ENCODE measurements around the gene ADAD1. TPM values are rescaled to one million over a fixed set of nuclear protein-coding genes. Genes with fewer than 3 reads are reported as not detected.
A peak's percentile ranks its signal among the peaks of the same experiment; 100 is the strongest.

The ADAD1 gene
- total RNA-seq = under 0.01 TPM in 1 of 2 replicates, not detected in the other

DNA sequence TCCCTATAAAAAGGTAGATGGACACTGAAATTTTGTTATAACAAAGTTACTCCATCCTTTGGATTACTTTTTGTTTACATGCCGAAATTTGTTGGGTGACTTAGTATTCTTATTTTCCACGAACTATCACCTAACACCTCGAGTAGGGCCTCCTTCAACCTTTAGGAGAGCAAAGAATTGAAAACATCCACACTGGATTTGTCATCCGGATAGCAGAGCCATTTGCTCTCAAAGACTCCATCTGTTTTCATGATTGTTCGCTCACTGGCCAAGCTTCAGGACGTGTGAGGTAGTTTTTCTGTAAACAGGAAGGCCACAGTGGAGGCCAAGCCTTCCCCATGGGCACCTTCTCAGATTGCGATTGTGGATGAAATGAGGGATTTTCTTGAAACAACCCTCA lies at the start of gene ADAD1:
Gene ADAD1 (plus strand): TSS at position 301 of the 400 bp plus-strand sequence. CDS start 1,059 bp downstream, outside the sequence.
- H3K27me3 ChIP-seq (ENCODE audit: control insufficient read depth, insufficient read depth, low read length) = no peaks in the 10 kb centered on the region
- no peaks in the 10 kb centered on the region for H3K36me3 ChIP-seq (ENCODE audit: control insufficient read depth, insufficient read depth, low read length)
- FAIRE-seq = no peak
- no peak within 1 kb of the TSS for H3K4me3 ChIP-seq (ENCODE audit: low read depth, low read length)
- no peak for DNase-seq (ENCODE audit: low read depth)
- TF ChIP-seq, protein P1, sequence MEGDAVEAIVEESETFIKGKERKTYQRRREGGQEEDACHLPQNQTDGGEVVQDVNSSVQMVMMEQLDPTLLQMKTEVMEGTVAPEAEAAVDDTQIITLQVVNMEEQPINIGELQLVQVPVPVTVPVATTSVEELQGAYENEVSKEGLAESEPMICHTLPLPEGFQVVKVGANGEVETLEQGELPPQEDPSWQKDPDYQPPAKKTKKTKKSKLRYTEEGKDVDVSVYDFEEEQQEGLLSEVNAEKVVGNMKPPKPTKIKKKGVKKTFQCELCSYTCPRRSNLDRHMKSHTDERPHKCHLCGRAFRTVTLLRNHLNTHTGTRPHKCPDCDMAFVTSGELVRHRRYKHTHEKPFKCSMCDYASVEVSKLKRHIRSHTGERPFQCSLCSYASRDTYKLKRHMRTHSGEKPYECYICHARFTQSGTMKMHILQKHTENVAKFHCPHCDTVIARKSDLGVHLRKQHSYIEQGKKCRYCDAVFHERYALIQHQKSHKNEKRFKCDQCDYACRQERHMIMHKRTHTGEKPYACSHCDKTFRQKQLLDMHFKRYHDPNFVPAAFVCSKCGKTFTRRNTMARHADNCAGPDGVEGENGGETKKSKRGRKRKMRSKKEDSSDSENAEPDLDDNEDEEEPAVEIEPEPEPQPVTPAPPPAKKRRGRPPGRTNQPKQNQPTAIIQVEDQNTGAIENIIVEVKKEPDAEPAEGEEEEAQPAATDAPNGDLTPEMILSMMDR (IDR thresholded peaks at IDR 0.05; ENCODE audit: insufficient read depth, low read length, severe bottlenecking) = no peak

DNA sequence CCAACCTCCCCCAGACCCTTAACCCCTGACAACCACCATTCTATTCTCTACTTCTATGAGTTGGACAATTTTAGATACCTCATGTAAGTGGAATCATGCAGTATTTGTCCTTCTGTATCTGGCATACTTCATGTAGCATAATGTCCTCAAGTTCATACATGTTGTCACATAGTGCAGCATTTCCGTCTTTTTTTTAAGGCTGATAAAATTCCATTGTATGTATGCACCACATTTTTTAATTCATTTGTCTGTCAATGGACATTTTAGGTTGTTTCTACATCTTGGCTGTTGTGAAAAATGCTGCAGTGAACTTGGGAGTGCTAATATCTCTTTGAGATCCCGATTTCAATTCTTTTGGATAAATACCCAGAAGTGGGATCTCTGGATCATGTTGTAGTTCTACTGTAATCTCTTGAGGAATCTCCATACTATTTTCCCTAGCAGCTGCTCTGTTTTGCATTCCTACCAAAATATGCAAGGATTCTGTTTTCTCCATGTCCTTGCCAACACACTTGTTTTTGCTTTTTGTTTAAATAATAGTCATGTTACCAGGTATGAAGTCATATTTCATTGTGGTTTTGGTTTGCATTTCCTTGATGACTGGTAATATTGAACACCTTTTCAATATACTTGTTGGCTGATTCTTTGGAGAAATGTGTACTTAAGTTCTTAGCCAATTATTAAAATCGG lies 48.8 kb upstream of the ADAD1 start:
- Histone ChIP-seq H3K36me3 (ENCODE audit: control insufficient read depth, insufficient read depth, low read length) (peaks cover 2% of the 10 kb centered on the region), H3K27me3 (ENCODE audit: control insufficient read depth, insufficient read depth, low read length) (no peaks in the 10 kb centered on the region), H3K4me3 (ENCODE audit: low read depth, low read length) (no peak overlapping the region)
- FAIRE-seq (no peak), DNase-seq (ENCODE audit: low read depth) (peak; percentile 85)
- TF ChIP-seq, protein P1 (IDR thresholded peaks at IDR 0.05; ENCODE audit: insufficient read depth, low read length, severe bottlenecking) = no peak

GRCh38 chr4:122331195-122331594 lies 47.6 kb upstream of the ADAD1 start:
- H3K36me3 ChIP-seq (ENCODE audit: control insufficient read depth, insufficient read depth, low read length) = peaks cover 2% of the 10 kb centered on the region
- FAIRE-seq (no peak), DNase-seq (ENCODE audit: low read depth) (no peak)
- no peak overlapping the region for H3K4me3 ChIP-seq (ENCODE audit: low read depth, low read length)
- TF ChIP-seq, protein P1 (IDR thresholded peaks at IDR 0.05; ENCODE audit: insufficient read depth, low read length, severe bottlenecking) = no peak
- H3K27me3 ChIP-seq (ENCODE audit: control insufficient read depth, insufficient read depth, low read length) = no peaks in the 10 kb centered on the region

GRCh38 chr4:122334828-122335227 lies 44.0 kb upstream of the ADAD1 start:
- DNase-seq (ENCODE audit: low read depth) = no peak
- H3K4me3 ChIP-seq (ENCODE audit: low read depth, low read length) = no peak overlapping the region
- TF ChIP-seq, protein P1 (IDR thresholded peaks at IDR 0.05; ENCODE audit: insufficient read depth, low read length, severe bottlenecking) = no peak
- H3K36me3 ChIP-seq (ENCODE audit: control insufficient read depth, insufficient read depth, low read length) = peaks cover 2% of the 10 kb centered on the region
- no peak for FAIRE-seq
- no peaks in the 10 kb centered on the region for H3K27me3 ChIP-seq (ENCODE audit: control insufficient read depth, insufficient read depth, low read length)

DNA sequence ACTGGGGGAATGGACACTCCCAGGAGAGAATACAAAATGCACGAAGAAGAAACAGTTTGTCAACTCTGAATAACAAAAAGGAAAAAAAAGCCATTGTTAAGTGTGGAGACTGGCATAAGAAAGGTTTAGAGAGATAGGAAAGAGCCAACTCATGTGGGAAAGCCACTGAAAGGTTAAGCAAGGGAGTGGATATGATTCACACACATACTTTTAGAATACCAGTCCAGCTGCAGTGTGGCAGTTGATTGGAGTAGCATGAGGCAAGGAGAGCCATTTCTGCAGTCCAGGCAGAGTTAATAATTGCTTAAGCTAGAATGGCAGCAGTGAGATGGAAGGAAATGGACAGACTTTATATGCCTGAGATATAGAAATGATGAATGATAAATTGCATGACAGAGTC lies 36.9 kb upstream of the ADAD1 start:
- DNase-seq (ENCODE audit: low read depth) (peak; percentile 79), FAIRE-seq (no peak)
- no peaks in the 10 kb centered on the region for H3K27me3 ChIP-seq (ENCODE audit: control insufficient read depth, insufficient read depth, low read length)
- H3K4me3 ChIP-seq (ENCODE audit: low read depth, low read length) = no peak overlapping the region
- TF ChIP-seq, protein P1 (IDR thresholded peaks at IDR 0.05; ENCODE audit: insufficient read depth, low read length, severe bottlenecking) = no peak
- peaks cover 2% of the 10 kb centered on the region for H3K36me3 ChIP-seq (ENCODE audit: control insufficient read depth, insufficient read depth, low read length)

- H3K36me3 ChIP-seq (ENCODE audit: control insufficient read depth, insufficient read depth, low read length) = peaks cover 3% of the 10 kb centered on the region
- FAIRE-seq = no peak
- TF ChIP-seq, protein P1 (IDR thresholded peaks at IDR 0.05; ENCODE audit: insufficient read depth, low read length, severe bottlenecking) = no peak
These were observed 32.8 kb upstream of the ADAD1 start for GRCh38 chr4:122346036-122346435.

More at GRCh38 chr4:122346036-122346435, 32.8 kb upstream of the ADAD1 start:
- DNase-seq (ENCODE audit: low read depth) = no peak
- H3K4me3 ChIP-seq (ENCODE audit: low read depth, low read length) = no peak overlapping the region
- no peaks in the 10 kb centered on the region for H3K27me3 ChIP-seq (ENCODE audit: control insufficient read depth, insufficient read depth, low read length)

All from bronchial epithelial cell (primary cell).